Activated B cell treated with CpG ODN at 0.5 μM for 24 hours (primary cell): ENCODE measurements around the gene BMP6. TPM values are rescaled to one million over a fixed set of nuclear protein-coding genes. Genes with fewer than 3 reads are reported as not detected.

Experiments
- ATAC-seq: fragments of 200-7000 bp; cut with Tn5 transposase; one replicate; pipeline ENCODE4 v1.10.0; 2021; ENCODE audit warnings: low read depth, mild to moderate bottlenecking, moderate library complexity
- CTCF ChIA-PET: fragments of 350-600 bp; sonication (Branson Sonifier 250); formaldehyde crosslinking; loops from one replicate; lab custom pipeline; 2021; ENCODE audit warnings: antibody characterized with exemption; lab: Charles Lee
- POLR2A ChIA-PET: fragments of 350-600 bp; sonication (Branson Sonifier 250); formaldehyde crosslinking; loops from one replicate; lab custom pipeline; 2021; ENCODE audit warnings: antibody characterized with exemption; lab: Charles Lee
- DNase-seq: peaks from one replicate; pipeline ENCODE4 v3.0.0; 2022
- H3K27ac Mint-ChIP-seq: one replicate; pipeline ENCODE4 v1.8.0; 2020; ENCODE audit warnings: mixed read lengths
- H3K27me3 Mint-ChIP-seq: one replicate; pipeline ENCODE4 v1.8.0; 2021; ENCODE audit warnings: mixed read lengths
- H3K36me3 Mint-ChIP-seq: one replicate; pipeline ENCODE4 v1.8.0; 2021; ENCODE audit warnings: low read depth, mixed read lengths
- H3K4me1 Mint-ChIP-seq: one replicate; pipeline ENCODE4 v1.8.0; 2021; ENCODE audit warnings: mixed read lengths
- H3K4me3 Mint-ChIP-seq: one replicate; pipeline ENCODE4 v1.8.0; 2020; ENCODE audit warnings: mild to moderate bottlenecking, mixed read lengths
- H3K9me3 Mint-ChIP-seq: one replicate; pipeline ENCODE4 v1.8.0; 2020; ENCODE audit warnings: mixed read lengths
- CTCF ChIP-seq: fragments of 200-600 bp; IDR thresholded peaks from one replicate; pipeline ENCODE4 v1.8.0; 2022; ENCODE audit warnings: antibody characterized with exemption, mild to moderate bottlenecking
- intact Hi-C: fragments of 100-400 bp; cut with micrococcal nuclease; formaldehyde crosslinking; loops from one replicate; pipeline ENCODE4 v1.15.1; 2024
- total RNA-seq: library from RNA; stranded (reverse); gene quantifications from 2 replicates; pipeline ENCODE4 v1.2.3, GENCODE V29; 2022

The BMP6 gene
- total RNA-seq, 1 donor from 2014 or later: 0.75 TPM

GRCh38 chr6:7916959-7917358 lies 191.1 kb downstream of the BMP6 start:
- intact Hi-C loops: loop anchor here (1.0 kb wide), 1 partner anchor 17 kb away; no protein-coding TSS in a partner anchor
- H3K27ac Mint-ChIP-seq: no peak overlapping the region
- H3K4me3 Mint-ChIP-seq: no peak overlapping the region

GRCh38 chr6:7917729-7918128 lies 191.8 kb downstream of the BMP6 start:
- intact Hi-C loops: loop anchor here (1.0 kb wide), 1 partner anchor 17 kb away; no protein-coding TSS in a partner anchor
- no peak for DNase-seq
- no peaks in the 10 kb centered on the region for H3K36me3 Mint-ChIP-seq
- H3K27ac Mint-ChIP-seq: no peak overlapping the region
- H3K4me3 Mint-ChIP-seq: no peak overlapping the region
- POLR2A ChIA-PET: interaction anchor here (0.5 to 1.0 kb wide), 3 partner anchors 9 to 16 kb away, joined by 5 to 10 read pairs (median 6); no protein-coding TSS in a partner anchor
- no peaks in the 10 kb centered on the region for H3K27me3 Mint-ChIP-seq
- H3K9me3 Mint-ChIP-seq: no peaks in the 10 kb centered on the region
- CTCF ChIA-PET: interaction anchor here (0.7 kb wide), 1 partner anchor 16 kb away, joined by 4 read pairs; no protein-coding TSS in a partner anchor
- ATAC-seq: no peak
- TF ChIP-seq CTCF: no peak
- H3K4me1 Mint-ChIP-seq: no peaks in the 10 kb centered on the region

More at GRCh38 chr6:7916959-7917358, 191.1 kb downstream of the BMP6 start:
- CTCF ChIA-PET: interaction anchor here (0.7 kb wide), 1 partner anchor 17 kb away, joined by 3 read pairs; no protein-coding TSS in a partner anchor
- no peaks in the 10 kb centered on the region for H3K9me3 Mint-ChIP-seq
- H3K4me1 Mint-ChIP-seq: no peaks in the 10 kb centered on the region
- POLR2A ChIA-PET: interaction anchor here (0.8 to 1.0 kb wide), 2 partner anchors 9 to 16 kb away, joined by 5 to 6 read pairs; no protein-coding TSS in a partner anchor
- no peak for DNase-seq
- no peaks in the 10 kb centered on the region for H3K36me3 Mint-ChIP-seq
- TF ChIP-seq CTCF: no peak
- peak; percentile 36 for ATAC-seq
- H3K27me3 Mint-ChIP-seq: no peaks in the 10 kb centered on the region

DNA sequence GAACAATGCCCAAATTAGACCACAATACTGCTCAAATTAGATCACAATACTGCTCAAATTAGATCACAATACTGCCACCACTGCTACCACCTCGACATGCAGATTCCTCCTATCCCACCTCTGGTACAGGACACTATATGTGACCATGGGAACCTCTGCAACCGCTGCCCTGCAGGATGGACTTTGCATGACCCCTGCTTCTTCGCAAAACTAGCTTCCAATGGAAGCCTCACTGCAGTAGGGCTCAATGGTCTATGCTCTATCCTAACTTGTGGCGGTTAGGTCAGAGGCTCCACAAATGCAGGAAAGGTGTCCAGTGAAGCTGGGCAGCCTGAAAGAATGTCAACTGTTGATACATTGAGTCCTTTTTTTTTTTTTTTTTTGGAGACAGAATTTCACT lies 192.5 kb downstream of the BMP6 start:
- H3K9me3 Mint-ChIP-seq: no peaks in the 10 kb centered on the region
- H3K4me1 Mint-ChIP-seq: no peaks in the 10 kb centered on the region
- no peak overlapping the region for H3K27ac Mint-ChIP-seq
- H3K4me3 Mint-ChIP-seq: no peak overlapping the region
- intact Hi-C loops: no loop called here
- H3K27me3 Mint-ChIP-seq: no peaks in the 10 kb centered on the region
- no peaks in the 10 kb centered on the region for H3K36me3 Mint-ChIP-seq
- ATAC-seq (no peak), DNase-seq (no peak)
- ChIA-PET POLR2A (interaction anchor here (0.5 kb wide), 1 partner anchor 15 kb away, joined by 10 read pairs; no protein-coding TSS in a partner anchor), CTCF (interaction anchor here (0.7 kb wide), 1 partner anchor 15 kb away, joined by 4 read pairs; no protein-coding TSS in a partner anchor)
- no peak for TF ChIP-seq CTCF

DNA sequence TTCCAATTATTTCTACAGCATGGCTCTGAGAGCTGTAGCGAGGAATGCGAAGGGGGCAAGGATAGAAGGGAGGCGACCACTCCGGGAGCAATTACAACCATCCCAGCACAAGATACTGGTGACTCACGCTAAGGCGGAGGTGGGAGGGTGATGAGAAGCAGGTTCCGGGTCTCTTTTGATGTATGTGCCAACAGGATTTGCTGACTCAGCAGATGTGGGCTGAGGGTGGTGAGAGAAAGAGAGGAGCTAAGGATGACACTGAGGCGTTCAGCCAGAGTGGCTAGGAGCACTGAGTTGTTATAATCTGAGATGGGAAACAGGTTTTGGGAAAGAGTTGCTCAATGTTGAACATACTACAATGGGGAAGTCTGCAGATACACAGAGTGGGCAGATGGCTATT lies 194.0 kb downstream of the BMP6 start:
- Mint-ChIP-seq H3K4me3 (no peak overlapping the region), H3K27me3 (no peaks in the 10 kb centered on the region), H3K9me3 (peaks cover 6% of the 10 kb centered on the region), H3K4me1 (no peaks in the 10 kb centered on the region), H3K27ac (no peak overlapping the region), H3K36me3 (no peaks in the 10 kb centered on the region)
- CTCF ChIA-PET: no interaction called here
- ATAC-seq (no peak), DNase-seq (no peak)
- POLR2A ChIA-PET: no interaction called here
- no peak for TF ChIP-seq CTCF
- intact Hi-C loops: no loop called here

GRCh38 chr6:7920425-7920824 lies 194.5 kb downstream of the BMP6 start:
- Mint-ChIP-seq H3K9me3 (peaks cover 11% of the 10 kb centered on the region), H3K4me3 (no peak overlapping the region), H3K4me1 (no peaks in the 10 kb centered on the region), H3K27ac (no peak overlapping the region), H3K27me3 (no peaks in the 10 kb centered on the region), H3K36me3 (no peaks in the 10 kb centered on the region)
- ChIA-PET POLR2A (no interaction called here), CTCF (no interaction called here)
- intact Hi-C loops: no loop called here
- no peak for ATAC-seq
- TF ChIP-seq CTCF: no peak
- DNase-seq: no peak
